Measurements from ENCODE around the gene EEF1A1.

Gene EEF1A1

GRCh38 chr6:73505142-73505541 lies 15.7 kb downstream of the EEF1A1 start:
- DNase-seq = no peak

GRCh38 chr6:73504160-73504559 lies 16.7 kb downstream of the EEF1A1 start:
- DNase-seq = no peak

GRCh38 chr6:73503027-73503772 lies 17.6 kb downstream of the EEF1A1 start:
- peak; percentile 58 to 90 (median 69) for DNase-seq

GRCh38 chr6:73497915-73498314 lies 22.9 kb downstream of the EEF1A1 start:
- DNase-seq = no peak

GRCh38 chr6:73491377-73491776 lies 29.5 kb downstream of the EEF1A1 start:
- no peak for DNase-seq

- no peak for DNase-seq
Observed at GRCh38 chr6:73487473-73487872, 33.4 kb downstream of the EEF1A1 start.

- DNase-seq = no peak
Observed at GRCh38 chr6:73484438-73484837, 36.4 kb downstream of the EEF1A1 start.

GRCh38 chr6:73481969-73482368 lies 38.9 kb downstream of the EEF1A1 start:
- no peak for DNase-seq

- no peak for DNase-seq
Observed at GRCh38 chr6:73477407-73477806, 43.4 kb downstream of the EEF1A1 start.

GRCh38 chr6:73476723-73477122 lies 44.1 kb downstream of the EEF1A1 start:
- no peak for DNase-seq

- peak in 2 of 4 experiments; percentile 18 to 47 for DNase-seq
Observed at GRCh38 chr6:73471686-73472290, 49.0 kb downstream of the EEF1A1 start.
